Mucosa of gallbladder (tissue), 1 donor: Measurements from ENCODE around the gene ZNF275. TPM values are rescaled to one million over a fixed set of nuclear protein-coding genes. Genes with fewer than 3 reads are reported as not detected.
"Not testable (repeated sequence)": the region's sequence is repeated elsewhere in the genome, so short reads cannot be mapped to it uniquely, and the experiment has no call there.

Experiments
- DNase-seq: peaks from one replicate; pipeline ENCODE4 v3.0.0-alpha.2; 2020; ENCODE audit warnings: low spot score
- total RNA-seq: library from RNA; stranded (reverse); gene quantifications from one replicate; pipeline ENCODE4 v1.2.1, GENCODE V29; 2021
- donor health status: DM: no; HTN: no; CAD: no.

Gene ZNF275
- total RNA-seq, 1 donor from 2014 or later: 10.3 TPM

DNA sequence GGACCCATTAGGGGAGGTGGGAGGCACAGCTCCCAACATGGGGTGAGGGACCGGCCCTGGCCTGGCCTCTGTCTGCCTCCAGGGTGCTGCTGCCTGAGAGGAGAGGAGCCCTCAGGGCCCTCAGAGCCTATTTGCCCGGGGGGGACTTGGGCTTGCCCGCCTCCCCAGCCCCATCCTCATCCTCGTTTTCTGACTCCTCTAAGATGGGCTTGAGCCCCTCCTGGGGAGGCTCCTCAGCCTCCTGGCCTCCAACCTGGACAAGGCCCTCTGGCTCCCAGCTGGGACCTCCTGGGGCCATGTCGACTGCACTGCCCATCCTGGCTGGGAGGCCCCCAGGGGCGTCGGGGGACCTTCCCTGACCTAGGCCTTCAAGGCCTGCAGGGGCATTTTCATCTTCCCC, 15.1 kb upstream of the ZNF275 start:
- DNase-seq: no peak

DNA sequence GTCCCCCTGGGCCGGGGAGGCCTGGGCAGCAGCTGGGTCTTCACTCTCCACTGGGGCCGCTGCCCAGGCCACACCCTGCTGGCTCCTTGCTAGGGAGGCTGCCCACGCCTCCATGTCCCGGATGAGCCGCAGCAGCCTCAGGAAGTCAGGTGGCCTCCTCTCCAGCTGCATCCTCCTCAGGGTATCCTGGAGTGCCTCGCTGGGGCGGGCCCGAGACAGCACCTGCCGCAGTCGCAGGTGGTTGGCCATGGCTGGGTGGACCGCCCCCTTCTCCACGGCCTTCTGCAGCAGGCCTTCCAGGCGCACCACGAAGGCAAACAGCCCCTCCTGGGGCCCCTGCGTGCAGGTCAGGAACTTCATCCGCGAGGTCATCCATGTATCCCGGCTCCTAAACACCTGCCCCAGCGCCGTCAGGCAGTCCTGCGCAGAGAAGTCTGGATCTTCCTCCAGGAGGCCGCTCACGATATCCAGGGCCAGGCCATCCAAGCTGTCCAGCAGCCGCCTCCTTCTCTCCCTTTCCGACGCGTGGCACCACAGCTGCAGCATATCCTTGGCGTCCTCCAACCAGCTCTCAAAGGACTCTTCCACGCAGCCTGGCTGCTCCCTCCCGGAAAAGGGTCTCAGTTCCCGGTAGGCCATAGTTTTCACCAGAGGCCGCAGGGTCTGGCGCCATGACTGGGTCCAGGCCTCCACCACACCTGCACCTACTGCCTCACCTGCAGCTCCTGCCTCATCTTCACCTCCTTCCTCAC, 14.5 kb upstream of the ZNF275 start:
- DNase-seq: no peak

DNA sequence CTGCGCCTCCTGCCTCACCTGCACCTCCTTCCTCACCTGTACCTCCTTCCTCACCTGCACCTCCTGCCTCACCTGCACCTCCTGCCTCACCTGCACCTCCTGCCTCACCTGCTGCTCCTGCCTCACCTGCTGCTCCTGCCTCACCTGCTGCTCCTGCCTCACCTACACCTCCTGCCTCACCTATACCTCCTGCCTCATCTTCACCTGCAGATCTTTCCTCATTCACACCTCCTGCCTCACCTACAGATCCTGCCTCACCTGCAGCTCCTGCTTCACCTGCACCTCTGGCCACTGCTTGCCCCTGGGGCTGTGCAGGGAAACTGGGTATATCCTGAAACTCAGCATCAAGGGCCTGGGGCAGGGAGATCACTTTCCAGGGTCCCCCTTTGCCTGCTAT, 13.9 kb upstream of the ZNF275 start:
- not testable (repeated sequence) for DNase-seq

DNA sequence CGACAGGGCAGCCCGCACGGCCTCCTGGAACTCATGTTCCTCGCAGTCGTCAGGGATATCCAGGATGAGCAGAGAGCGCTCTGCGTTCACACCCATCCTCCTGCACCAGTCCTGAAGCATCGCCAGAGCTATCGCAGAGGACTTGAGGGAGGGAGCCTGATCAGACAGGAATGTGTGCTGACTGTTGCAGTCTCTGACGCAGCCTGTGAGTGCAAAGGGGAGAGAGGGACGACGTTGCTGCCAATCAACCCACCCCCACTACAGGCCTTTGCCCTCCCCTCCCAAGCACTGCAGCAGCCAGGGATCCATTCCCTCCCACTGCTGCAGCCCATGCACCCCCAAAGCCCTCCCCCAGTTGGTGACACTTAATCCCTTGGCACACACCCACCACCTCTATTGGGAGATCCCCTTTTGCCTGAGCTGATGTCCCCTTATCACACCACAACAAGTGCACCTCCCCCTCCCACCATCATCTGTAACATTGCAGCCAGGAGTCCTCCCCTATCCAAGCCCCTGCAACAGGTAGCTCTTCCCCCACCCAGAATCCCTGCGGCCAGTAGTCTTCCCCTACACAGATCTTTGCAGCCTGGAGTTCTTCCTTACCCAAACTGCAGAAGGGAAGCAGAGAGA, 13.3 kb upstream of the ZNF275 start:
- DNase-seq: no peak

DNA sequence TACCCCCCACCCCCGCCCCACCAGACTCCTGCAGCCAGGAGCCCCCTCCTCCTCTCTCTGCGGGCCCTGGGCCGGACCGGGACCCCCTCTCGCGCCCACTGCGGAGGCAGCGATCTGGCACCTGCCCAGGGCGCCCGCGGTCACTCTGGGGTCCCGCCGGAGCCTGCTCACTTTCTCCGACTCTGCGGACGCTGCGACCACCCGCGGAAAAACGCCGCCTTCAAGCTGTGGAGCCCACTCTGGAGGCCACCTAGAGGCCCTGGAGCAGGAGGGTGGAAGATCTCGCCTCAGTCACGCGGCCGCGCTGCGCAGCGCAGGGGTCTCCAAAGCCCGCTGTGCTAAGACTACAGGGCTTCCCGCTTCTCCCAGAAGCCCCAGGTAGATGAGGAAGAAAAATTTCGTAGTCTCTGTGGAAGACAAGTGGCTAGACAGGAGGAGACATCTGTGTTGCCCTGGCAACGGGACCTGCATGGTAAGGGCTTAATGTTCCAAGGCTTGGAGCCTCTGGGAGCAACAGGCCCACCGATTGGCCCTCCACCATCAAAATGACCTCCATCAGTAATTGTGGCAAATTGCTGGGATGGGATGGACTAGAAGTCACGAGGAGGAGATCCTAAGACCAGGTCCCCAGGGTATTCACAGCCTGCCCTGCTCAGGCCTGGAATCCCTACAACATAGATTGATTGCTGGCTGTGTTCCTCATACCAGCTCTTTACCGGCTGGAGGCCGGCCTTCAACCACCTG, 12.4 kb upstream of the ZNF275 start, which contains the start of gene PNMA6F:
PNMA6F (minus strand) TSS at position 387 of the 744 bp plus-strand sequence. CDS start 1,093 bp downstream, outside the sequence.
- no peak for DNase-seq

DNA sequence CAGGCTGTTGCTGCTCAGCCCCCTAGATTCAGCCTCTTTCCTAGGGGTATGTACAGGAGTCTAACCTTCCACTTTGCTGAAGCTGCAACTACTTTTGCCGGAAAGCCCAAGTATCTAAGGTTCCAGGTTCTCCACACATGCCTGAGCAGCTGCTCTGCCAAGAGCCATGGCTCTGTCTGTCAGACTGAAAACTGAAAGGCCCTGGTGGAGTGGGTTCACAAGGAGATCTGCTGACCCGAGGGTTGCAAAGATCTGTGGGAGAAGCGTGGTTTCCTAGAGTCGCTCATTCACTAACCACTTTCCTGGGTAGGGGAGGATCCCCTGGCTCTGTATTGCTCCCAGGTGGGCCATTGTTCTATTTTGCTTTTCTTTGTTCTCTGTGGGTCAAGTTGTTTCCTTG, 6.4 kb upstream of the ZNF275 start:
- DNase-seq: no peak

DNA sequence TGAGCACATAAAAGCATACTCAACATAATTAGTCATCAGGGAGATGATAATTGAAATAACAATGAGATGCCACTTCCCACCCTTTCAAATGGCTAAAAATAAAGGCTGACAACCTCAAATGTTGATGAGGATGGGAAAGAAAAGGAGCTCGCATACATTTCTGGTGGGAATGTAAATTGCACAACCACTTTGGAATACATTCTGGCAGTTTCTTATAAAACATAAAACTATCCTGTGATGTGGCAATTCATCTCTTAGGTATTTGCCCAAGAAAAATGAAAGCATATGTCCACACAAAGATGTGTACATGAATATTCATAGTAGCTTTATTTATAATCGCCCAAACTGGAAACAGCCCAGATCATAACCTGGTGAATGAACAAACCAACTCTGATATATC, 687 bp upstream of the ZNF275 start:
- DNase-seq: no peak

DNA sequence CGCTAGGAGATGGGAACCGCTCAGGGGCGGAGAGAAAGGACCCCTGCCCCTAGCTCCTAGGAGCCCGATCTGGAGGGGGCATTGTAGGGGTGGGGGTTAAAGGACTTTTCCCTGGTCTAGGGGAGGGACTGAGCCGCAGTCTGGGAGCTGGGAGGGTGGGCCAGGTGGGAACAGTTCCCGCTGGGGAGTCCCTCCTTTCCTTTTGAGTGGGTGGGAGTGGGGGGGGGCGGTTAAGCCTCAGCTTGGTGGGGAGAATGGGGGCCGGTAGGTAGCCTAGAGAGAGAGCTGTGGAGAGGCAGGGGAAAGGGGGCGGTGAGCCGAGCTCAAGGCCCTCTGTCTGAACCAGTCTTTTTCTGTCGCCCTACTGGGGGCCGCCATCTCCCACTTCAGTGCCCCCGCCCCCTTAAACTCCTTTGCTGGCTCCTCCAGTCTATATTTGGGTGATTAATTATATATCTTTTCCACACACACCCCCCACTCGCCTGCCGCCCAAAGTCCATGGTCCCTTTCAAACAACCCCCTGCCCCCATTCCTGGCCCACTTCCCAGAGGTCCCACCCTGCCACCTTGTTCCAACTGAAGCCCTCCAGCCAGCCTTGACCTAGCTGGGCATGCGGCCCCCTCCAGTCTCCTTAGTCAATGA, 822 bp downstream of the ZNF275 start:
- no peak for DNase-seq

DNA sequence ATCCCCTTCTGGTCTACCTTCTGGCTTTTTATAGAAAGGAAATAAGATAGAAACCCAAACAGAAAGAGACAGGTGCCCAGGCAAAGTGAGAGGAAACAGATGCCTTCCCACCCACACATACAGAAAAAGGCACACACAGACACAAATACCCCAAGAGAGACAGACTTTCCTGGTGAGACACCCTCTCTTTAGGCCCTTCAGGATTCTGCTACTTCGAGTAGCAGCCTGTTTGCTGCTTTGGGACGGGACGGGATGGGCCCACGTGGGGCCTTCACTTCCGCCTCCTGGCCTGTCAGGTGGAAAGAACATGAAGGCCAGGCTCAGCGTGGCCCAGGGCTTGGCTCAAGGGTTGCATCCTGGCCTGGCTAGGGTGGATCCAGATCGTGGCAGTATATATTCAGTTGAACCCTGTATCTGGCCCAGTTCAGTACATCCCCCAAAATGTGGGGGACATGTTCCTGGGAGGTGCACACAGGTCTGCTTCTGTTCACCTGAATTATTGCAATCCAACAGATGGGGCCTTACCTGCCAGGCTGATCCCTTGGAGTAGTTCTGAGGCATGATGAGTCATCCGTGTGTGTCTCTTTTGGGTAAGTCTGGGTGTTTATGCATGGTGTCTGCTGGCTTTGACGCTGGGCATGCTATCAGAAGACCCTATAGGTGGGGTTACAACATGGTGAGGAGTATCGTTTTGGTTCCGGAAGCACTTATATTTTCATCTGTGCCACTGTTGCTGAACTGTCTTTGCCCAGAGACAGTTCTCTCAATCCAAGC, 2.4 kb downstream of the ZNF275 start:
- no peak for DNase-seq

DNA sequence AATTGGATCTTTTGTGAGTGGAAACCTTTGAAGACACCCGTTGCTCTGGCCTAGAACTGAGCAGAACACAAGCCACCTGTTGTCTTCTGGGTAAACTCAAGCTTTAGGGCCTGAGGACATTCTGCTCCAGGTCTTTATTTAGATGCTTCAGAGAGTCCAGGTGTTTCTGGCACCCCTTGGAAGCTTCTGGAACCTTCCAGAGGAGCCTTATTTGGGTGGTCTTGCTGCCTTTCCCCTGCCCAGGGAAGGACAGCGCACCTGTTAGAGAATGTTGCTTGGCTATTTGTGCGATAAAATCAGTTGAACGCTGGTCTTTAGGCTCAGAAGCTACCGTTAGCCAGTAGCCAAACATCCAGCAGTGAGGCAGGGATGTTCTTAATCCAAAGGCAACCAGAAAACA, 3.0 kb downstream of the ZNF275 start:
- no peak for DNase-seq

DNA sequence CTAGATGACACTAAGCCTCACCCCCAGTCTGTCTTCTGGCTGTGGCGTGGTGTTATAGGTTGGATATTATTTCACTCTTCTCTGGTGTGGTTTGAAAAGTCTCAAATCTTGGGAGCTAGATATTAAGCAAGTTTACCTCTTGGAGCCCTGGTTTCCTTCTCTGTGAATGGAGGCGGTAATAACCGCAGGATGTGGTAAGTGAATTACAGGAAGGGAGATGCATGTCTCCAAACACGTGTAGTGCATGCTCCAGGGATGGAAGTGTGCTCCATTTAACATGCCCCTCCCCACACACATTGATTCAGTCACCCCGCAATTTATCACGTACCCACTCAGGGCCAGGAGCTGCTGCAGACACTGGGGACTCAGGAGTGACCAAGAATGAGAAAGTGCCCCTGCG, 4.9 kb downstream of the ZNF275 start:
- no peak for DNase-seq

DNA sequence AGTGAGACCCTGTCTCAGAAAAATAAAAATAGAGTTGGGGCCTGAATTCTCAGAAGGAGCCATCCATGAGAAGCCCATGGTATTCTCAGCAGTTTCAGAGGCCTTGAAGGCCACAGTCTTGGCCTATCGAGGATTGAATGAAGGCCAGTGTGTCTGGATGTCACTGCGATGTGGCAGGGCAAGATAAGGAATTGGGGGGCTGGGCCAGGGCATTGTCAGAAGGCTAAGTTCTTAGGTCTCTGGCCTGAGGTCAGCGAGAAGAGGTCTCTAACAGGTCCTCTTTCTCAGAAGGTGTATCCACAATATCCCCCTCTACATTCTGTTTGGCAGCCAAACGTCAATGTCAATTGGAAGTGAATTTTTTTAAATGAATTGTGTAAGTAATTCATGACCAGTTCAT, 5.7 kb downstream of the ZNF275 start:
- no peak for DNase-seq

DNA sequence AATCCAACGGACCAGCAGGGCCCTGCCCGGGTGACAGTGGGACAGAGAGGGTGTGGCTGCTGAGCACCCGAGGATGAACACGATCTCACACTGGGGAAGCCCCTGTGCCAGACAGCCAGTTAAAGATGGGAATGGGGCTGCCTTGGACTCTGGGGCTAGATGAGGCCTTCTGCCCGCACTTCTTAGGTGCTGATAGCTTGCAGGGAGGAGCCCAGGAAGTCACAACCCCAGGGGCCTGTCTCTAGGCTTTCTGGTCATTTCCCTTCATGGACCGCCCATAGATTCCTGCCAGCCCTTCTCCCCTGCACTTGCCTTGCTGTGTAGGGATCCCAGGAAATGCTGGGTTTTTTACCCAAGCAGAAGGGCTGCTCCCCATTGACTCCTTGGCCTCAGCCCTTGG, 6.2 kb downstream of the ZNF275 start:
- no peak for DNase-seq

DNA sequence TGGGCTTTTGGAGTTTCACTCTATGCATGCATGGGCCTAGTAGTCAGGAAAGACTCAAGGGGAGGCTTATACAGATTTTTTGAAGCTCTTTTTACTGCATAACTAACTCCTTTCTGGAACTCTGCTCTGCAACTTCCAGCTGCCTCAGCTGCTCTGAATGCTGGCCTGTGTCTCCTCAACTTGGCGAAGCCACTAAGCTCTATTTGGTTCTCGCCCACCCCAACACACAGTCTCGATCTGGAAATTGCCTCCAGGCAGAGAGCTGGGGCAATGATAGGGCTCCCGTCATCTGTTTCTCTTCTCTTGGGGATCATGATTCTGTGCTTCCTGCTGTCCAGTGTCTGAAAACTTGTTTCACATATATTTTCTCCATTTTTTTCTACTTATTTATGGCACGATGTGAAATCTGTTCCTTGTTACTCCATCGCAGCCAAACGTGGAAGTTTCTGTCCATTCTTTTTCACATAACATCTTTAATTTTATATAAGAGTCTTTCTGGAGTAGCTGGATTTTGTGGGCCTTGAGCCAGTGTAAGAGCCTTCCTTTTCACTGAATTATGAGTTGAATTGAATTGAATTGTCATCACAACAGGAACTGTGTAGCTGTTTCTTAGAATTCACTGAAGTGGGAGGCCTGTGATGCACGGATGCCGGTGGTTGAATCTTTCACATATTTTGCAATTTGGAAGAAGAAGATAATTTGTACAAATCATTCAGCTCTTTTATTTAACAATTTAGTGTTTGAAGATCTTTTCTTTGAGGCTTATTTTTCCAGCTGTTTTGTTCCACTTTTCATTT, 9.0 kb downstream of the ZNF275 start:
- no peak for DNase-seq

DNA sequence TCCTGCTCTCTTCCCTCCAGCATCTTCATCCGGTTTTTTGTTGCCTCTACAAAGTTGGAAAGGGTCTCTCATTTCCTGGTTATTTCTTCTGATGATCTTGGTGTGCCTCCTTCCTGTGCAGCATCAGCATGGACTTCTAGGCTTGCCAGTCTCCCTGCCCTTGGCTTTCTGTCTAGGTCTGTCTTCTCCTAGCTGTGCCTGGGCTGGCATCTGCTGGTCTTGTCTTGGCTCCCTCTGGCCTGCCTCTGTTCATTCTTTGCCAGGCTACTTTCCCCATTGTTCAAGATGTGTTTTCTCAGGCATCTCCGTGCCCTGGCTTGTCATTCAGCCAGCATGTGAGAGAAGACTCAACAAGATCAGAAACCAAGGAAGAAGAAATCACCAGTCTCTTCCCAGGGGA, 9.7 kb downstream of the ZNF275 start:
- DNase-seq: no peak

DNA sequence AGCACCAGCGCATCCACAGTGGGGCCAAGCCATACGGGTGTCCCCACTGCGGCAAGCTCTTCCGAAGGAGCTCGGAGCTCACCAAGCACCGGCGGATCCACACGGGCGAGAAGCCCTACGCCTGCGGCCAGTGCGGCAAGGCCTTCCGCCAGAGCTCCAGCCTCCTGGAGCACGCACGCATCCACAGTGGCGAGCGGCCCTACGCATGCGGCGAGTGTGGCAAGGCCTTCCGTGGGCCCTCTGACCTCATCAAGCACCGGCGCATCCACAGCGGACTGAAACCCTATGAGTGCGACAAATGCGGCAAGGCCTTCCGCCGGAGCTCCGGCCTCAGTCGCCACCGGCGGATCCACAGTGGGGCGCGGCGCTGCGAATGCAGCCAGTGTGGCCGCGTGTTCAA, 13.6 kb downstream of the ZNF275 start:
- DNase-seq: no peak

DNA sequence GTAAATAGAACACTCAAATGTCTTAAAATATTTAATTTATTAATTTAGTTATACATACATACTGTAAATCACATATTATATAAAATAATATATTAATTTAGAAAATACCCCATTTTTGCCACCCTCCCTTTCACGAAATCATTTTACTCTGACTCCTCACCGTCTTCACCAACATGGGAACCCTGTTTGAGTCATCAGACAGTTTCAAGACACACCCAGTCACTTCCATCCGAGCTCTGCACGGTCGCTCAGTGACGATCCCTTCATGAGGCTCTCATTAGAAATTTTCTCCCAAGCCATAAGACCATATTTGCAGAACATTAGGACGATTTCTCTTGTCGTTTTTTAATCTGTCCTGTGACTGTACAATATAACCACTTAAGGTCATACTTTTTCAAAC, 14.5 kb downstream of the ZNF275 start:
- no peak for DNase-seq

DNA sequence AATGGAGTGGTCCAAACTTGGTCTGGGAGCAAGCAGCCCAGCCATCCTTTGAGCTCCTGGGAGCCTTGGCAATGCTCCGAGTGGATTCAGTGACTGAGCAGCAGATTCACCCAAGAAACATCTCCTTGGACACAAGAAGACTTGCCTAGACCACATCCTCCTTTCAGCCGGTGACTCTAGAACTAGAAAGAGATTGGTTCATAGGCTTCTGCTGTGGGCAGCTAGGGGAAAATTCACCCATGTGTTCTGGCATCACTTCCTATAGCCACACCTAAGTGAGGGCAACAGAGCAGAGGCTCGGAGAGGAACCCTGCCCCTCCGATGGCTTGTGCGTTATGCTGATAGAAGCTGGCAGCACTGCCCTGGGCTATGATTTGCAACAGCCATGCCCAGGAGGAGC, 16.0 kb downstream of the ZNF275 start:
- no peak for DNase-seq

DNA sequence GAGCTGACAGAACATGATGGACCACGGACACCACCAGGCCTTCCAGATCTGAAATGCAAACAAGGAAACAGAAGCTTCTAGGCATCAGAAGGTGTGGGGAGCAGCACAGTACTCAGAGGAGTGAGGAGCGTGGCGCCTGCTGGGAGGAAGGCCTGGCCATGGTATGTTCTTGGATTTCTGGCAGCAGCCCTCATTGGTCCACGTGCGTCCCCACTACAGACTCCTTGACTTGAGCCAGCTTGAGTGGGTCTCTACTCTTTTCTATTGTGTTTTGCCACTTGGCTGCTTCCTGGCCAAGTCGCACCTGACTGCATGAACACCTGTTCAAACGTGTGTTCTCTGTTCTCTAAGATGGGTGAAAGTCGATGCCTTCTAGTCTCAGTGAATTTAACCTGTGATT, 18.0 kb downstream of the ZNF275 start:
- DNase-seq: no peak

DNA sequence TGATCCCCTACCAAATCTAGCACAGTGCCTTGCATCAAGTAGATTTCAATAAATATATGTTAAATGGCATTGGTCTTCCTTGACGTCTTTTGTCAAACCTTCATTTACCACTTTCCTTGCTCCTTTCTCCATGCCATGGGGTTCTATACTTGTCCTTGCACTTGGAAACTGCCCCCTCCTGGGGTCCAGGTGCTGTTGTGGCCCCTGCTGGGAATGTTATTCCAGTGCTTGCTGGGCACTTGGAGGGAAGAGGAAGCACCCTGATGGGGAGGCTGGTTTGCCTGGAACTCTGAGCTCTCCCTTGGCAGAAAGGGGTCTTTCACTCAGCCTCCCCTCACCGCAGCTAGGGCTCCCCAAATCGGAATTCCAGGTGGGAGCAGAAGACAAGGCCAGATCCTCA, 18.9 kb downstream of the ZNF275 start:
- no peak for DNase-seq

DNA sequence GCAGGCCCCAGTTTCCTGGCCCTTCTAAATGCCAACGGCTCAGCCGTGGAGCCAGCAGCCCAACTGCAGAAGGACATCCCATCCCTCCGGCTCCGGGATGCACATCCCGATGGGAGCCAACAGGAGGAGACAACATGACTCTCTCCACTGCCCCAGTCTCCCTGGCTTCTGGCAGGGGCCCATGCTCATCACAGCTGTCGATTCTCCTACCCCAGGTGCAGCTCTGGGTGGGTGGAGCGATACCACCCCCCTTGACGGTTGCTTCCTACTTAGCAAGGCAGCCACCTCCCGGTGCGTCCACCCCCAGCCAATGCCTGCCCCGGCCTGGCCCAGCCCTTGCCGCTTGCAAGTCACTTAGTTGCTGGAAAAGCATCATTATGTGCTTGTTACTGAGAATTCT, 19.5 kb downstream of the ZNF275 start:
- no peak for DNase-seq
